Vagina (tissue), 2 donors: ENCODE data around the gene ULK4.

Experiments used
- CTCF ChIP-seq, 3 experiments: fragments of 450-650 bp in 2 of 3; fragments of 200-600 bp in 1 of 3; sonication (generic) in 1 of 3; IDR thresholded peaks; one replicate each; pipeline ENCODE4 v1.5.1; 2017 to 2019; ENCODE audit warnings: antibody characterized with exemption in 3 of 3, mild to moderate bottlenecking in 2 of 3, moderate library complexity in 2 of 3
- POLR2A ChIP-seq, 2 donors: fragments of 450-650 bp; IDR thresholded peaks; one replicate each; pipeline ENCODE4 v1.6.1; 2017; ENCODE audit warnings: antibody characterized with exemption in 2 of 2, mild to moderate bottlenecking in 2 of 2, moderate library complexity in 2 of 2
- POLR2AphosphoS5 ChIP-seq, 2 donors: sonication (generic); formaldehyde crosslinking; IDR thresholded peaks; one replicate each; pipeline ENCODE4 v1.9.0; 2017; ENCODE audit warnings: antibody characterized with exemption in 2 of 2, mild to moderate bottlenecking in 2 of 2, low read depth in 1 of 2; ENCODE audit not compliant: insufficient read depth in 1 of 2

- TF ChIP-seq POLR2A (IDR thresholded peaks at IDR 0.05) (no peak), CTCF (IDR thresholded peaks at IDR 0.05) (no peak), POLR2AphosphoS5 (IDR thresholded peaks at IDR 0.05; ENCODE audit: insufficient read depth in 1 of 2, low read depth in 1 of 2) (no peak)
Observed at GRCh38 chr3:41629072-41629471, 332.8 kb downstream of the ULK4 start.
